Stimulated activated memory B cell treated with anti-CD40 and anti-IgM and Interleukin-4, amounts not matched to agents 10 μg/mL and 1 μg/mL and 100 μg/mL, for 72 hours (primary cell): ENCODE data around the gene NSRP1.
"Not testable (repeated sequence)": the region's sequence is repeated elsewhere in the genome, so short reads cannot be mapped to it uniquely, and the experiment has no call there.

Source experiments
- ATAC-seq: fragments of 150-1000 bp; cut with Tn5 transposase; 2 replicates; pipeline ENCODE4 v1.10.0; 2021
- H3K27ac Mint-ChIP-seq: one replicate; pipeline ENCODE4 v1.8.0; 2022; ENCODE audit warnings: mild to moderate bottlenecking, mixed read lengths
- H3K27me3 Mint-ChIP-seq: one replicate; pipeline ENCODE4 v1.8.0; 2022; ENCODE audit warnings: mixed read lengths
- H3K36me3 Mint-ChIP-seq: one replicate; pipeline ENCODE4 v1.8.0; 2022; ENCODE audit warnings: mixed read lengths
- H3K4me1 Mint-ChIP-seq: one replicate; pipeline ENCODE4 v1.8.0; 2022; ENCODE audit warnings: mixed read lengths
- H3K4me3 Mint-ChIP-seq: one replicate; pipeline ENCODE4 v1.8.0; 2022; ENCODE audit warnings: mild to moderate bottlenecking, moderate library complexity, mixed read lengths
- H3K9me3 Mint-ChIP-seq: one replicate; pipeline ENCODE4 v1.8.0; 2022; ENCODE audit warnings: mixed read lengths

Gene NSRP1

DNA sequence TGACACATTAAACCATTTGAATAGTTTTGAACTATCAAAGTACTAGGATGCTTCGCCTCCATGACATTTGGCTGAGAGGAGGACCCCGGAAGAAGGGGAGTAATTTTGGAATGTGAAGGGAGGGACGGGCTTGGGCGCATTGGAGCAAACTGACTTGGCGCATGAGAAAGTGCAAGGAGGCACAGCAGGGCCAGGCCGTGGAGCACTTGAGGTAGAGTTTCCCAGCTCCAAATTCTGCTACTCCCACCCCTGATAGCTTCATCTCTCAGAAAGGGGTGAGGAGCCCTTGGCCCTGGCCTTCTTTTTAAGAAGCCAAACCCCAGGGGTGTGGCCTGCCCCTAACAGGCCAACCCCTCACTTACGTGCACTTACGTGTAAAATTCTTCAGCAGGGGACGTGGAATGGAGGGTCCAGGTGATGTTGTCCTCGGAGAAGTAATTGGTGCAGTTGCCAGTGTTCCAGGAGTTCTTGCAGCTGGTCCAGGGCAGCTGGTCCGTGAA lies 101.2 kb downstream of the NSRP1 start:
- no peaks in the 10 kb centered on the region for H3K9me3 Mint-ChIP-seq
- no peaks in the 10 kb centered on the region for H3K36me3 Mint-ChIP-seq

DNA sequence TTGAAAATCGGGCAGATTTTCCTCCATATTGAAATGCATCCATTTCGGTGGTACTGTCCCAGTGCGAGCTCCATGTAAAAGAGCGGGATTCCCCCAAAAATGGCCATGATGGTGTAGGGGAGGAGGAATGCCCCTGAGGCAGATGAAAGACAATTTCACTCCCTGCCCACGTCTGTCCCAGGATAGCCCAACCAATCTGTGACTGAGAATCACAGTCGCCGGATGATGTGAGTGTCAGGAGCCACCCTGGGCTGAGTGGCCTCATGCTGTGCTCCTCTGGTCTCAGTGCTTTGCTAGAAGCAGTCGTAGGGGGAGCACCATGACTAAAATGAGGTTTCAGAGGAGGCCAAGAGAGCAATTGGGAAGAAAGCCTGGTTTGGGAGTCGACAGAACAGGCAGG lies 102.2 kb downstream of the NSRP1 start:
- Mint-ChIP-seq H3K9me3 (no peaks in the 10 kb centered on the region), H3K27ac (no peak overlapping the region), H3K4me1 (peaks cover 8% of the 10 kb centered on the region), H3K27me3 (peaks cover 48% of the 10 kb centered on the region), H3K4me3 (peak overlapping the region; percentile 2), H3K36me3 (no peaks in the 10 kb centered on the region)
- ATAC-seq = peak; percentile 72

More for the DNA sequence above, 101.2 kb downstream of the NSRP1 start:
- Mint-ChIP-seq H3K4me1 (peaks cover 16% of the 10 kb centered on the region), H3K4me3 (no peak overlapping the region), H3K27me3 (peaks cover 48% of the 10 kb centered on the region), H3K27ac (no peak overlapping the region)
- ATAC-seq = no peak

DNA sequence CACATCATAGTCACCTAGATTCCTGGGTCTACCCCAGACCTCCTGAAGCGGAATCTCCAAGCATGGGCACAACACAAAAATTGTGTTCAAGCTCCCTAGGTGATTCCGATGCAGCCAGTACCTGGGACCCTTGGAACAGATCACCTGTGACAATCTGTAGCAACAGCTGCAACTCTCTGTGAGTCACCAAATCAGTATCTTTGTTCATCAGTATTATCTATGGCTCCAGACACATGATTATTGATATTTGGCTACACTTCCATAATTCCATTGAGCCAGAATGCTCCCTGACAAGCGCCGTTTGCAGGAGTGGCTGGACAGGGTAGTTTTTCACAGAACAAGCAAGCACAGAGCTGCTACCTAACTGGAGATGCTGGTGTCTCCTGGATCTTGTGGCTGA lies 102.7 kb downstream of the NSRP1 start:
- no peak for ATAC-seq
- no peaks in the 10 kb centered on the region for H3K9me3 Mint-ChIP-seq
- H3K27me3 Mint-ChIP-seq = peaks cover 48% of the 10 kb centered on the region
- H3K36me3 Mint-ChIP-seq = no peaks in the 10 kb centered on the region
- H3K27ac Mint-ChIP-seq = no peak overlapping the region
- peaks cover 8% of the 10 kb centered on the region for H3K4me1 Mint-ChIP-seq
- no peak overlapping the region for H3K4me3 Mint-ChIP-seq

DNA sequence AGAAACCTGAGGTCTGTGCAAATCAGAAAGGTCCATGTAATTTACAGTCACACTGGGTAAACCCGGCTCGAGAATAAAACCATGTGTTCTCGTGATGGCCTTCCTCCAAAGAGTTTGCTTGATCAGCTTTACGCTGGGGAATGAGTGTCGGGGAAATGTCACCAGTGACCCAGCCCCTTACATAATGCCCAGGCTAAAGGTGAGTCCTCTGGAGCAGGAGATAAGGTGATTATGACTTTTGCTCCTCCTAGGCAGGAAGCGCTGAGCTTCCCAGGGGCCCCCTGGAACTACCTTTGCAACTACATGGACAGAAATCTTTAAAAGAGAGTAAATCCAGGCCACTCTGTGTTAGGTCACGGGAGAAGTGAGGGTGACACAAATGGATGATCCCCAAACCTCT lies 103.2 kb downstream of the NSRP1 start:
- ATAC-seq = no peak
- H3K27ac Mint-ChIP-seq = no peak overlapping the region
- H3K4me3 Mint-ChIP-seq = no peak overlapping the region
- H3K4me1 Mint-ChIP-seq = peaks cover 8% of the 10 kb centered on the region
- H3K36me3 Mint-ChIP-seq = no peaks in the 10 kb centered on the region
- H3K9me3 Mint-ChIP-seq = no peaks in the 10 kb centered on the region
- peaks cover 44% of the 10 kb centered on the region for H3K27me3 Mint-ChIP-seq

DNA sequence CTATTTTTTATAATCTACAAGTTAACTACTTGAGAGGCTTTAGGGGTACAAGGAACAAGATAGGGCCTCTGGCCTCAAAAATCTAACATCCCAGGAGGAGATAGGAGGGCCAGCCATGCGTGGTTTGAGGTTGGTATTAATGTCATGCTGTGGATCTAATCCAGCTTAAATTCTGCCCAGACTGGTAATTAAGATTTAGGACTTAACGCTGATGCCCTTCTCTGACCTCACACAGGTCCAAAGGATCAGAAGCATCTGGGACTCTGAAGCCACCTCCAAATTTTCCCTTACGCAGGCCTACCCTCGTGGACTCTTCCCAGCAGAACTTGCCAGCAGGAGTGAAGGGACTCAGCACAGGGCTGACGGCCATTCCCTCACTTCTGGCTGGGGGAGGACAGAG lies 103.8 kb downstream of the NSRP1 start:
- Mint-ChIP-seq H3K4me1 (peaks cover 13% of the 10 kb centered on the region), H3K27ac (no peak overlapping the region), H3K36me3 (no peaks in the 10 kb centered on the region), H3K27me3 (peaks cover 42% of the 10 kb centered on the region), H3K9me3 (no peaks in the 10 kb centered on the region), H3K4me3 (no peak overlapping the region)
- no peak for ATAC-seq

DNA sequence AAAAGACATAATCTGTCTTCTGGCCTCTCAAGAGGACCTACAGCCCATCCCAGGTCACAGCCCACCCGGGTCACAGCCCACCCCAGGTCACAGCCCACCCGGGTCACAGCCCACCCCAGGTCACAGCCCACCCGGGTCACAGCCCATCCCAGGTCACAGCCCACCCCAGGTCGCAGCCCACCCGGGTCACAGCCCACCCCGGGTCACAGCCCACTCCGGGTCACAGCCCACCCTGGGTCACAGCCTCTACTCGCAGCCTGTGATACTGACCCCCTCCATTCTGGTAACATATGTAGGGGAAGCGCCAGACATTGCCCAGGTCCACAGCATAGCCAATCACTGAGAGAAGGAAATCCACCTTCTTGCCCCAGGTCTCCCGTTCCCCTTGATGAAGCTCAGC lies 104.7 kb downstream of the NSRP1 start:
- Mint-ChIP-seq H3K9me3 (no peaks in the 10 kb centered on the region), H3K36me3 (no peaks in the 10 kb centered on the region), H3K4me1 (peaks cover 14% of the 10 kb centered on the region)

DNA sequence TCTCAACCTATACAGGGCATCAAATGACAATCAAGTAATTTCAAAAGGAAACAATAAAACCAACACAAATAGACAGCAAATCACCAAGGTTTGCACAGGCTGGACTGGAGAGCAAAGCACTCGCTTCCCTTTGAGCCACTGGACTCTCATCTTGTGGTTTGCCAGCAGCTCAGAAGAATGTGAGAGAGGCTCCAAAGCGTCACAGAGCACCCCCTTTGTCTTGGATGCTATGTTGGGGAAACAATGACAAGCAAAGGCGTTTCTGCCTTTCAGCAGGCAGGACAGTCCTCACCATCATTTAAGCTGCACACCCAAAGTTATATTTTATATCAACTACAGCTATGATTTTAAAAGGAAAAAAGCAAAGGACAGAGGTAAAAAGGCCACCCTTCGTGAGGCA lies 105.6 kb downstream of the NSRP1 start:
- Mint-ChIP-seq H3K36me3 (no peaks in the 10 kb centered on the region), H3K27ac (no peak overlapping the region)

More for the DNA sequence above, 104.7 kb downstream of the NSRP1 start:
- no peak for ATAC-seq
- Mint-ChIP-seq H3K4me3 (no peak overlapping the region), H3K27ac (no peak overlapping the region), H3K27me3 (peaks cover 44% of the 10 kb centered on the region)

DNA sequence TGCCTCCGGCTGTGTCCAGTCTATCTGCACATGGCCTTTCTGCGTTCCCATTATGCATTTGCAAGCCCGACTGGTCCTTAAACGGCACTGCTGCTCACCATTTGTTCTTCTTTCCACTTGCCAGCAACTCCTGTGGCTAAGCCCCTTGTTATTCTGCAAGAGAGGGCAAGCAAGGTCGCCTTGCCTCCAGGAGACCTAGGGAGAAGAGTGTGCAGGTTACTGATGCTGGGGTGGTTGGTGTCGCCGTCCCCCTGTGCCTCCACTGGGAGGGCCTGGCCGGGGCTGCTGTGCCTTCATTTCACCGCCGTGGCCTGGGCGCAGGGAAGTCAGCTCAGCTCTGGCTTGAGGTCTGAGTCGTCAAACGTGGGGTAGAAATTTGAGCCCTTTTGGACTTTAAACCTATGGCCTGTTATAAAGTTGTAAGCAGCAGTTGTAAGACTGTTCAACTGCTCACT lies 106.1 kb downstream of the NSRP1 start:
- Mint-ChIP-seq H3K36me3 (no peaks in the 10 kb centered on the region), H3K27ac (no peak overlapping the region), H3K9me3 (no peaks in the 10 kb centered on the region), H3K27me3 (peaks cover 35% of the 10 kb centered on the region), H3K4me3 (no peak overlapping the region), H3K4me1 (peaks cover 14% of the 10 kb centered on the region)
- no peak for ATAC-seq

More for the DNA sequence above, 105.6 kb downstream of the NSRP1 start:
- ATAC-seq = no peak
- Mint-ChIP-seq H3K27me3 (peaks cover 40% of the 10 kb centered on the region), H3K9me3 (no peaks in the 10 kb centered on the region), H3K4me3 (no peak overlapping the region), H3K4me1 (peaks cover 14% of the 10 kb centered on the region)

DNA sequence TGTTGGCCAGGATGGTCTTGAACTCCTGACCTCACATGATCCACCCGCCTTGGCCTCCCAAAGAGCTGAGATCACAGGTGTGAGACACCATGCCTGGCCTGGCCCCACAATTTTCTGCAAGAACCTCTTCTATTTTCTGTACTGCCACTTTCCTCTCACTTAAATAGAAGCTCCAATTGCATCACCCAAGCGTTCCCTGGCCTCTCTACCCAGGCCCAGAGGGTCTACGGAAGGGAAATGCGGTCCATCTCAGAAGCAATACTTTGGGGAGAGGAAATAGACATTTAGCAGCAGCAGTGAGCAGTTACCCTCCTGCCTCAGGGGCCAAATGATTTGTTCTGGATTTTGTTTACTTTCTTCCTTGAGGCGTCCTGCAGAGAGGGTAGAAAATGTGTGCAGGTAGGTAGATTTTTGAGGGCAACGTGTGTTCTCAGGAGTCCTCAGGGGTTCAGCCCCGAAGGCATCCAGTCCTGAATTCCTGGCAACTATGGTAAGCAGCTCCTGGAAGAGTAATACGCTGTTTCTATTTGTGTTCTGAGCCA lies 107.9 kb downstream of the NSRP1 start:
- no peak for ATAC-seq
- H3K27me3 Mint-ChIP-seq = peaks cover 22% of the 10 kb centered on the region
- H3K4me1 Mint-ChIP-seq = peaks cover 6% of the 10 kb centered on the region
- H3K36me3 Mint-ChIP-seq = no peaks in the 10 kb centered on the region
- H3K9me3 Mint-ChIP-seq = no peaks in the 10 kb centered on the region
- no peak overlapping the region for H3K4me3 Mint-ChIP-seq
- H3K27ac Mint-ChIP-seq = no peak overlapping the region

DNA sequence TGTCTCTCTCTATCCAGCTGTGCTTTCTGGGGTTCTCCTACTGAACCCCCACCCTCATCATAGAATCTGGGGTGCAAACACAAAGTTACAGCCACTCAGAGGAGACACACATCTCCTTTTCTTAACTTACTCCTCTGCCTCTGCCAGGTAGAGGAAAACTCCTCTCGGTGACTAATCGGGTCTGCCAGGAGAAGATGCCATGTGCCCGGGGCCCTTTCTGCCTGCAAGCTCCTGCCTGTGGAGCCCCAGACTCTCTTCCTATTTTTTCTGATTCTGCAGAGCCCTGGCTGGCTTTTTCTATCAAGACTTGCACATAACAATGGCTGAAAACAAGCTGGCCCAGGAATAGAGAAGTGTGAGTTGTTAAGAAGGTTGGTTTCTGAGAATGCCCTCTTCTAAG lies 108.5 kb downstream of the NSRP1 start:
- no peak for ATAC-seq
- Mint-ChIP-seq H3K4me3 (no peak overlapping the region), H3K4me1 (peaks cover 7% of the 10 kb centered on the region), H3K27ac (no peak overlapping the region), H3K9me3 (no peaks in the 10 kb centered on the region), H3K27me3 (peaks cover 28% of the 10 kb centered on the region), H3K36me3 (no peaks in the 10 kb centered on the region)

DNA sequence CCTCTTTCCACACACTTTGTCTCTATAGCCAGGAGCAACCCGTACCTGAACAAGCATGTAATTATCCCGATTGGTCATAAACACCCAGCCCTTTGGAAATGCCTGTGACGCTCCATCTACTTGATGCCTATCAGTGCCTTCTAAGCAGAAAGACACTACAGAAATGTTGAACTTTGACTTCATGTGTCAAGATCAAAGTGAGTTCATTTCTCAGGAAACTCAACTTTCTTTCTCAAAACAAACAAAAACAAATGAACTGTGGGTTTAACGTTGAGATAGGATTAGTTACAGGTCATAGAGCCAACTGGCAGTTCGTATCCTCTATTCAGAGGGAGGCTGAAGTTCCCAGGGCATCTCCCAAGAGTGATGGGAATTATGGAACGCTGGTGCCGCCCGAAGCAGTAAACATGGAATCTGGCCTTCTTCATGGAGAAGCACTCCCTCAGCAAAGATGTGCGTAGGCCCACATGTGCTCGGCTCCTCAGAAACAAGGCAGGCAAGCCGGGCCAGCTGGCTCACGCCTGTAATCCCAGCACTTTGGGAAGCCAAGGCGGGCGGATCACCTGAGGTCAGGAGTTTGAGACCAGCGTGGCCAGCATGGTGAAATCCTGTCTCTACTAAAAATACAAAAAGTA lies 109.4 kb downstream of the NSRP1 start:
- Mint-ChIP-seq H3K4me3 (no peak overlapping the region), H3K9me3 (no peaks in the 10 kb centered on the region), H3K4me1 (peaks cover 13% of the 10 kb centered on the region), H3K27ac (no peak overlapping the region), H3K36me3 (no peaks in the 10 kb centered on the region), H3K27me3 (peaks cover 35% of the 10 kb centered on the region)
- ATAC-seq = no peak

DNA sequence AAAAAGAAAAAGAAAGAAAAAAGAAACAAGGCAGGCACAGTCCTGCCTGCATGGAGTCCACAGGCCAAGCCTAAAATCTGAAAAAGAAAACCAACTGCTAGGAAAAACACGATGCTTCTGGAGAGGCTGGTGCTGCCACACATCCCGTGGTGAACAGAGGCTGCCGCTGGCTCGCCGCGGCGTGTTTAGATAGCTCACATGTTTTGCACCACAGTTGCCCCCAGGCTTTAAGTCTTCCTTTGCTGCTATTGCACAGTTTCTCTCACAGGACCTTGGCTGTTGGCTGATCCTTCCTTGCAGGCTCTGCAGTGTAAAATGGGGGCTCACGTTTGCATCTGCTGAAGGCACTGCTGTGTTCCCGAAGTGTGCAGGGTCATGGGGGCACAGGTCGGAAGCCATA lies 110.3 kb downstream of the NSRP1 start:
- no peaks in the 10 kb centered on the region for H3K36me3 Mint-ChIP-seq
- peaks cover 13% of the 10 kb centered on the region for H3K4me1 Mint-ChIP-seq
- H3K27me3 Mint-ChIP-seq = peaks cover 33% of the 10 kb centered on the region
- no peaks in the 10 kb centered on the region for H3K9me3 Mint-ChIP-seq
- H3K4me3 Mint-ChIP-seq = no peak overlapping the region
- no peak overlapping the region for H3K27ac Mint-ChIP-seq
- no peak for ATAC-seq

DNA sequence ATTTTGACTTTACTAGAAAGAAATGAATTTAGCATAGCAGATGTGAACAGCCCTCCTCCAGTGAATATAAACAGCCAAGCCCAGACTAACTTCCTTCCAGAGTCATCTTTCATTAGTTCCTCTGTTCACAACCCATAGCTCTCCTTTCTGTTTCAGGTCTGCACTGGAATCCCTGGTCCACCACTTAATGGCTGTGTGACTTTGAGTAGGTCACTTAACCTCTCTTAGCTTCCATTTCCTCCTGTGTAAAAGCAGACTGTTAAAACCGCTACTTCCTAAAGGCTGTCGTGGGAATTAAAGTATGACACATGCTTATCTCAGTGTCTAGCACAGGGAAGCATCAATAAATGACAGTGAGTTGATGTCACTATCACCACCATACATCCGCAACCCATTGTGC lies 111.4 kb downstream of the NSRP1 start:
- H3K36me3 Mint-ChIP-seq = no peaks in the 10 kb centered on the region
- no peak overlapping the region for H3K4me3 Mint-ChIP-seq
- H3K9me3 Mint-ChIP-seq = no peaks in the 10 kb centered on the region
- H3K4me1 Mint-ChIP-seq = peaks cover 13% of the 10 kb centered on the region
- no peak overlapping the region for H3K27ac Mint-ChIP-seq
- peak; percentile 43 for ATAC-seq
- peaks cover 41% of the 10 kb centered on the region for H3K27me3 Mint-ChIP-seq

DNA sequence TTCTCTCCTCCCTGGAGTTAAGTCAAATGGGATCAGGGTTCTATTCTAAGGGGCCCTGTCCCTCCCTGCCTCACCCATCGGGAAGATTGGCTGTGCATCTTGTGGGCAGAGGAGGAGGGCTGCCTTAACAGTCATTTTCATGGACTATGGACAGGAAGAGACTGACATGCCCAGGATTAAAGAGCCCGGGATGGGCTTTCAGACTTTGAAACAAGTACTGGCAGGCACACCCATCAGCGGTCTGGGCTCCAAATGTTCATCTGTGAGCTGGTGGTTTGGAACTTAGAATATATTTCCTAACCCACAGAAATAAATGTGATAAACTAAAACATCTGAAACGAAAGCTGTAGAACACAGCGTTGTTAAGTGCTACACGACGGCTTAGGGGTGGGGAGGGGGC lies 112.4 kb downstream of the NSRP1 start:
- no peaks in the 10 kb centered on the region for H3K36me3 Mint-ChIP-seq

DNA sequence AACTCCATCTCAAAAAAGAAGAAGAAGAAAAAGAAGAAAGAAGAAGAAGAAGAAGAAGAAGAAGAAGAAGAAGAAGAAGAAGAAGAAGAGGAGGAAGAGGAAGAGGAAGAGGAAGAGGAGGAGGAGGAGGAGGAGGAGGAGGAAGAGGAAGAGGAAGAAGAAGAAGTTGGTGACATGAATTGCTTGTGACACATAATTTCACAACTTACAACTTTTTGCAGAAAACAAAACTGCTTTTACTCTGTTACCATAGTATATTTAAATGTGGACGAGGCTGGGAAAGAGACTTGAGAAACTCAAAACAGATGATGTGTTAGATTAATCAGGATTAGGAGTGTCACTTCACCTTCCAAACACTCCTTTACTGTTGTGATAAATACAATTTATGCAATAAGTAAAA lies 113.4 kb downstream of the NSRP1 start:
- not testable (repeated sequence) for H3K36me3 Mint-ChIP-seq, ATAC-seq, H3K27ac Mint-ChIP-seq, H3K4me3 Mint-ChIP-seq, H3K9me3 Mint-ChIP-seq
- peaks cover 61% of the 10 kb centered on the region for H3K27me3 Mint-ChIP-seq
- peaks cover 17% of the 10 kb centered on the region for H3K4me1 Mint-ChIP-seq

More for the DNA sequence above, 112.4 kb downstream of the NSRP1 start:
- no peak for ATAC-seq
- Mint-ChIP-seq H3K4me1 (peaks cover 13% of the 10 kb centered on the region), H3K4me3 (no peak overlapping the region), H3K27ac (no peak overlapping the region), H3K27me3 (peaks cover 51% of the 10 kb centered on the region), H3K9me3 (no peaks in the 10 kb centered on the region)

DNA sequence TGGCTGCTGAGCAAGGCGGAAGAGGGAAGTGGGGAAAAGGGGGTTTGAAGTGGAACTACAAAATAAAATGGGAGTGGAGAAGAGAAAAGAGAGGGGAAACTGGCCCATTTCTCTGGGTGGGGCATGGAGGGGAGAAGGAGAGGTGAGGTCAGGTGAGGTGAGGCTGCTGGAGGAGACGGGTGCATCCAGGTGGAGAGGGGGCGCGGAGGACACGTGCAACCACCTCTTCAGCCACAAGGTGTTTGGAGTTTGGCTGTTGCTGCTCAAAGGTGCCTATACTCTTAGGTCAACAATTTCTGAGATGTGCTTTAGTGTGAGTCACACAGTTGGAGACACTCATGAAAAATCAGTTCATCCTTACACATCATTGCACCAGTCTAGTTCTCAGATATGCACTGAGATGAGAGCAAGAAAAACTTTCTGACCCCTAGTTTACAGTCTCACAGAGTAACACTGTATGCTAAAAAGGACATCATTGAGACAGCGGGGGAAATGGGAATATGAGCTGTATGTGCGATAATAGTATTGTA lies 114.0 kb downstream of the NSRP1 start:
- Mint-ChIP-seq H3K36me3 (no peaks in the 10 kb centered on the region), H3K4me1 (peaks cover 15% of the 10 kb centered on the region), H3K9me3 (no peaks in the 10 kb centered on the region), H3K4me3 (no peak overlapping the region), H3K27ac (no peak overlapping the region), H3K27me3 (peaks cover 57% of the 10 kb centered on the region)
- ATAC-seq = no peak
